ENCODE data around the gene PRRC2C. TPM values are rescaled to one million over a fixed set of nuclear protein-coding genes. Genes with fewer than 3 reads are reported as not detected.
"Not testable (repeated sequence)": the region's sequence is repeated elsewhere in the genome, so short reads cannot be mapped to it uniquely, and the experiment has no call there.

PRRC2C gene
- total and polyA plus RNA-seq, 2 of the 4 experiments (the other 2 are of a cell fraction): 54.0 to 58.3 TPM

- H3K23ac ChIP-seq (ENCODE audit: low read depth, low read length); H3K4me1 ChIP-seq (ENCODE audit: control insufficient read depth, insufficient read depth, low read length); H3K14ac ChIP-seq (replicated peaks; ENCODE audit: low read depth, low read length); H3K4me2 ChIP-seq (ENCODE audit: low read depth, low read length); H2BK15ac ChIP-seq (ENCODE audit: low read depth, low read length); H3K9me3 ChIP-seq (ENCODE audit: control insufficient read depth, insufficient read depth, low read length); H2AK9ac ChIP-seq (replicated peaks; ENCODE audit: low read depth, low read length, poor library complexity); H2AFZ ChIP-seq (replicated peaks; ENCODE audit: low read length, poor library complexity); H3K18ac ChIP-seq (ENCODE audit: low read depth, low read length); H4K8ac ChIP-seq (ENCODE audit: low read depth in 2 of 2, low read length in 2 of 2); H4K91ac ChIP-seq (ENCODE audit: insufficient read depth, low read depth, low read length); ATAC-seq (ENCODE audit: low read depth); H2AK5ac ChIP-seq (ENCODE audit: low read depth, low read length); DNase-seq; H3K4me3 ChIP-seq (ENCODE audit: insufficient read depth, low read depth, low read length); H2BK20ac ChIP-seq (ENCODE audit: low read depth, low read length); H4K5ac ChIP-seq (ENCODE audit: low read depth, low read length); H3K9me1 ChIP-seq (ENCODE audit: insufficient read depth, low read length); H2BK5ac ChIP-seq (ENCODE audit: low read depth, low read length, poor library complexity, severe bottlenecking); in situ Hi-C loops (cut with MboI; ENCODE audit: low sequenced_read_pairs); H3K27ac ChIP-seq (ENCODE audit: insufficient read depth, low read length); H3K36me3 ChIP-seq (ENCODE audit: control insufficient read depth, insufficient read depth, low read length); H3K4ac ChIP-seq (ENCODE audit: low read depth, low read length); H4K20me1 ChIP-seq (ENCODE audit: insufficient read depth, low read length); H3K56ac ChIP-seq (ENCODE audit: extremely low read depth, insufficient read depth, low read length); BruUV-seq (replicated peaks); POLR2A ChIA-PET (ENCODE audit: unreplicated experiment); H3K79me1 ChIP-seq (ENCODE audit: low read depth in 1 of 2, low read length in 2 of 2); intact Hi-C loops (cut with micrococcal nuclease); H3K9ac ChIP-seq (ENCODE audit: low read depth, low read length); dilution Hi-C loops (cut with HindIII; ENCODE audit: low sequenced_read_pairs, unreplicated experiment); H3K27me3 ChIP-seq (ENCODE audit: control insufficient read depth, insufficient read depth, low read length); H2BK120ac ChIP-seq (ENCODE audit: low read depth, low read length): not testable (repeated sequence)
- WGBS, 2 experiments (ENCODE audit: extremely low coverage in 2 of 2, insufficient read length in 1 of 2): 40% methylated on average over 2 of the region's 14 CpGs; no CpG with 5 or more reads in 1 of the 2 experiments
- CTCF ChIA-PET: interaction anchor here (0.6 kb wide), 1 partner anchor 32 kb away, joined by 3 read pairs; no protein-coding TSS in a partner anchor
Measured at GRCh38 chr1:171615122-171615906, 130.0 kb downstream of the PRRC2C start.

Measured in IMR-90 (cell line).